GM21390 (cell line): Measurements from ENCODE around the gene ZCRB1.
"Not testable (repeated sequence)": the region's sequence is repeated elsewhere in the genome, so short reads cannot be mapped to it uniquely, and the experiment has no call there.

ENCODE experiments used
- ATAC-seq: cut with Tn5 transposase; IDR thresholded peaks from one replicate; pipeline ENCODE4 v1.9.1; 2021; ENCODE audit not compliant: unreplicated experiment

The ZCRB1 gene, protein sequence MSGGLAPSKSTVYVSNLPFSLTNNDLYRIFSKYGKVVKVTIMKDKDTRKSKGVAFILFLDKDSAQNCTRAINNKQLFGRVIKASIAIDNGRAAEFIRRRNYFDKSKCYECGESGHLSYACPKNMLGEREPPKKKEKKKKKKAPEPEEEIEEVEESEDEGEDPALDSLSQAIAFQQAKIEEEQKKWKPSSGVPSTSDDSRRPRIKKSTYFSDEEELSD

DNA sequence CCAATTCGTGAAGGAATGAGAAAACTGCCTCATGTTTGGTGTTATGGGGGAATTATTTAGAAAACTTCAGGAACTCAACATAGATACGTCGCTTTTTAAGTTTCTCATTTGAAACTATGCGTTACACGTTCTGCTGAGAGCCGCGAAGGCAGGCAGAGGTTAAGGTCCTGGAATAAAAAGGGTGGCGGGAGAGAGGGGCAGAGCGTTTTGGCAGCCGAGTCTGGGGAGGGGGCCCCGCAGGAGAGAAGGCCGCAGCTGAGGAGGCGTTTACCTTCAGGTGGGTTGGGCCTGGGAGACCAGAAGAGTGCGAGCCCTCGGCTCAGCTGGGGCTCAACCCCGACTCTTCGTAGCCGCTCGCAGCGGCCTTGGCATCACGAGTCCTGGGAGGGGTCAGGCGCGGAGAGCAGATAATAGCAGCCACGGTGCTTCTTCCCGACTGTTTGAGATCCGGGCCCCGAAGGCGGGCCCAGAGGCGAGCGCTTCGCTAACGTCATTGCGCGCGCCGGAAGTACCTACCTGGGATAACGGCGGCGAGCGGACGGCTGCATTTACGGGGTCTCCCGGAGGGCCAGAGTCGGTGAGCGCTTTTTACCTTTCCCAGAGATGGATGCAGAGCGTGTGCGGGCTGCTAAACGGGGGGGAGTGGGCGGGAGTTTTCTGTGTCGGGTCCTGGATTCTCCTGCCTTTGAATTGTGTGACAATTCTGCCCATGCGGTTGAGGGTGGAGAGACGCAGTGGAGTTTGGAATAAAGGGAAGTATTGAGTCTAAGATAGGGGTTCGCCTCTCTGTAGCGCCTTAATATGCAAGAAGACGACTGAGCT is at the start of gene ZCRB1, which contains the start of gene PPHLN1:
Gene ZCRB1, minus strand, starts transcription at position 442 of the 822 bp plus-strand sequence. CDS start 1,992 bp downstream, outside the sequence.
Gene PPHLN1, plus strand, starts transcription at position 515 of the 822 bp plus-strand sequence. CDS start 9,736 bp downstream, outside the sequence.
- ATAC-seq: peak; percentile 92

DNA sequence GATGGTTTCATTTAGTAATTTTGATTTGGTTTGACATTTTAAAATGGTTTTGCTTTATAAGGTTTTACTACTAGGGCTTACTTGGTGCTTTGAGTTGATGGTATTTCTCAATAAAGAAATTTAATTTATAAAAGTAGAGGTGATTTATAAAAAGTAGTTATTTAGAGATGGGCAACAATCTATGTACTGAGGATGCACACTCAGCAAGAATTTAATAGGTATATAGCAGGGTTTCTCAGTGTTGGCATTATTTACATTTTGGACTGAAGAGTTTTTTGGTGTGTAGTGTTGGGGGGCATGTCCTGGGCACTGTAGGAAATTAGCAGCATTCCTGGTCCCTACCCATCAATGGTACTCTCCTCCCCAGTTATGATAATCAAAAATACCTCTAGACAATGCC is 47.8 kb upstream of the ZCRB1 start:
- no peak for ATAC-seq

DNA sequence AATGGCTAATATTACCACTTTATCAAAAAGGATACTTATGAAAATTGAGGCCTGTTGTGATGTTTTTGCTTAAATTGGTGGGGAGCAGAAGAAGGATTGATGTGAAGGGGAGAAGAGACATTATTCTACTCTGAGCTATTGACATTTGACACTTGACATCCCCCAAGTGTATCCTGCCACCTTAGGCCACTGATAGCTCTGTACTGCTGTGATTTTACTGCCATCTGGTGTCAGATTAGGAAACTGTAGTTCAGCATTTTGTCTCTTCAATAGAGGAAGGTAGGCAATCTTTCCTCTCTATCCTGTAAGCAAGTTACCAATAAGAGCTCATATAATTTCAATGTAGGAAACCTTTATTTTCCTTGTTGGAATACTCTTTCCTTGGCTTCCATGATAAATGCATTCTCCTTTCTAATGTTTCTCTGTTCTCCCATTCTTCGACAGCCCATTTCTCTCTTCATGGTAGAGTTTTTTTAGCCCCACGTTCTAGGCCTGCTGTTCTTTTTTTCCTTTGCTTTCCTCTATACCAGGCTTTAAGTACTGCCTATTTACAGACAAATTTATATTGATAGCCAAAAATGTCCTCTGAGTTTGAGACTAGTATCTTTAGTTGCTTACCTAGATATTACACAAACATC is 46.4 kb upstream of the ZCRB1 start:
- peak; percentile 71 for ATAC-seq

DNA sequence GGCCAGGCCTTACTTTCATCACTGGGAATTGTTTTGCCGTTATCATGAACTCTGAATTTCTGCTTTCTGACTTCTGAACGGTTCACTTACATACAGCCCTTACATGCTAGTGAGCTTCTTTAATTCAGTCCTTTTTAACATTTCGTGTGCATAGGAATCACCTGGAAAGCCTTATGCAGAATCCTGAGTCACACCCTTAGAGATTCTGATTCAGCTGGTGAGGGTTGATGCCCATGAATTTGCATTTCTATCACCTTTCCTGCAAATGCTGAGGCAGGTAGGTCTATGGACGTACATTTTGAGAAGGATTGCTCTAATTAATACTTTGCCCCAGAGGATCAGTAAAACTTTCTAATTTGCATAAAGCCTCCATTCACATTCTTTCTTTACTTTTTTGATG is 44.1 kb upstream of the ZCRB1 start:
- no peak for ATAC-seq

DNA sequence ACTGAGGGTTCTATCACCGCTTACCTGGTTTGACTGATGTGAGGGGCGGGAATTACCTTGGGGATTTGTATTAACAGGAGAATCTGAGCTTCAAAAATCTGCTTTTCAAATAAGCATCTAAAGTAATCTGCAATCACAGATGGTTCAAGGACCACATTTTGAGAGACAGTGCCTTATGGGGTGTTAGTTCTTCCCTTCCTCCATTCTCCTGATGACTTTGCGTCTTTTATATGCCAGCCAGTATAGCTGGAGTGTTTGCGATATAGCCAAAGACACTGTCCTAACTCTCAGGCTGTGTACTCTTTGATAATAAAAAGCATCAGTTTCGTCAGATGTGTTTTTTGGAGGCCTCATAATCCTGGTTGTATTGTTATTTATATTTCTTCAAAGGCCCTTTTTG is 39.6 kb upstream of the ZCRB1 start:
- no peak for ATAC-seq

DNA sequence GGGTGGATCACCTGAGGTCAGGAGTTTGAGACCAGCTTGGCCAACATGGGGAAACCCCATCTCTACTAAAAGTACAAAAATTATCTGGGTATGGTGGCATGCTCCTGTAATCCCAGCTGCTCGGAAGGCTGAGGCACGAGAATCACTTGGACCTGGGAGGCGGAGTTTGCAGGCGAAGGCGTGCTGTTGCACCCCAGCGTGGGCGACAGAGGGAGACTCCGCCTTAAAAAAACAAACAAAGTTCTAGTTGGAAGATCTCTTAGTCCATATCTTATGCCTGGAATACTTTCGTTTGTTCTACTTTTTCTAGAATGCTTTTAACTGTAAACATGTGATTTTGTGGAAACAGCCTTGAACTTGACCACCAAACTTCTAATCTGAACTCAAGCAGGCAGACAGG is 38.8 kb upstream of the ZCRB1 start:
- ATAC-seq: no peak

DNA sequence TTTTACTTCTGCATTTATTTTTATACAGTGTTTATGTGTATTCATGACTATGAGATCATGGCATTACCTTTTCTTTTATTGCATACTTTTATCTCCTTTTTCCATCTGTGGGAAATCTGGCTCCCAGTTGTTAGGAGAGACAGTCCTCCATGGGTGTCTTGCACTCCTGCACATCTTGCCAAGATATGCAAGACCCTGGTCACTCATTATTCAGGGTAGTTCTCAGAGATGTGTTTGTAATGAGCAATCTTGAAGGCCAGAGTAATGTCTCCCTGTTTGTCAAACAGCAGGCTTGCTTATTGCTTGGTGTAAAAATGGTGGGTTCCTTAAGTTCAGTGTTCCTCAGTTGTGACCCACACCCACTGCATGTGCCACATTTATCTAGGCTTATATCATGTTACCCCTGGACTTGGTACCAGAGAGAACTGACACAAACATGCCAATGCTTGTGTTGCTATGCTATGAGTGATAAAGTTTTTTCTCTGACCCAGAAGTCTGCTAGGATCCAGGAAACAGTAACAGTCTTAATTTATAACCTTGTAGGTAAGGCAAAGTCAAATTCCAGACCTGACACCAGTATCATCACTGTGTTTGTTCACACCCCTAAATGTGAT is 36.9 kb upstream of the ZCRB1 start:
- ATAC-seq: no peak

DNA sequence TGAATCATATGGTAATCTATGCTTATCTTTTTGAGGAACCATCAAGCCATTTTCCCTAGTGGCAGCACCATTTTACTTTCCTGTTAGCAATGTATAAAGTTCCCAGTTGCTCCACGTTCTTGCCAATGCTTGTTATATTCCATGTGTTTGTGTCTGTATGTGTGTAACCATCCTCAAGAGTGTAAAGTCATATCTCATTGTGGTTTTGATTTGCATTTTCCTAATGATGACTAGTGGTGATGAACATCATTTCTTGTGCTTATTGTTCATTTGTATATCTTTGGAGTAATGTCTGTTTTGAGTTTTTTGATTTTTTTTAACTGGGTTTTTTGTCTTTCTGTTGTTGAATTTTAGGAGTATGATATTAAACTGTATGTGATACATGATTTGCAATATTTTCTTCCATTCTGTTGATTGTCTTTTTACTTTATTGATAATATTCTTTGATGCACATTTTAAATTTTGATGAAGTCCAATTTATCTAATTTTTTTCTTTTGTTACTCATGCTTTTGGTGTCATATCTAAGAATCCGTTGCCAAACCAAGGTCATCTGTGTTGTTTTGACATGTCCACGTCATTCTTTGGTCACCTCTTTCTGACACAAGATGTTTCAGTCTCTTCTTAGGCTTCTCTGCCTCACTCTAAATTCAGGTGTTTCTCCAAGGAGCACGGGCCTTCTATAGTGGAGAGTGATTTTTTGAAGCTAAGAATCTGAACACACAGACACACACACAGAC is 36.2 kb upstream of the ZCRB1 start:
- no peak for ATAC-seq

DNA sequence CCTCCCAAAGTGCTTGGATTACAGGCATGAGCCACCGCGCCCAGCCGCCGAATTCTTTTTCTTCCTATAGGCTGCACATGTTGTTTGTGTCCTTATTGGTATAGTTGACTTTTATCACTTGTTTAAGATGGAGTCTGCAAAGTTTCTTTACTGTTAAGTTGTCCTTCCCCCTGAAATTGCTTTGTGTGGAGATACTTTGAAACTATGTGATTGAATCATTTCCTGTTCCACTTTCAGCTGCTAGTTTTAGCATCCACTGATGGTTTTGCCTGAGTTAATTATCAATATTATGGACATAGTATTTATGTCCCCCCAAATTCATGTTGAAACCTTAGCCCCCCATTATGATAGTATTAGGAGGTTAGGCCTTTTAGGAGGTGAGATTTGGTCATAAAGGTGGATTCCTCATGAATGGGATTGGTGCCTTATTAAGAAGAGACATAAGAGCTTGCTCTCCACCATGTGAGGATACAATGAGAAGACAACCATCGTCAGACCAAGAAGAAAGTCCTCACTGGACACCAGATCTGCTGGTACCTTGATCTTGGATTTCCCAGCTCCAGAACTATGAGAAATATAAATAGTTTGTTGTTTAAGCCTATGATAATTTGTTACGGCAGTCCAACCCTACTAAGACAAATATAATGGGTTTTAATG is 35.0 kb upstream of the ZCRB1 start:
- ATAC-seq: peak; percentile 72

DNA sequence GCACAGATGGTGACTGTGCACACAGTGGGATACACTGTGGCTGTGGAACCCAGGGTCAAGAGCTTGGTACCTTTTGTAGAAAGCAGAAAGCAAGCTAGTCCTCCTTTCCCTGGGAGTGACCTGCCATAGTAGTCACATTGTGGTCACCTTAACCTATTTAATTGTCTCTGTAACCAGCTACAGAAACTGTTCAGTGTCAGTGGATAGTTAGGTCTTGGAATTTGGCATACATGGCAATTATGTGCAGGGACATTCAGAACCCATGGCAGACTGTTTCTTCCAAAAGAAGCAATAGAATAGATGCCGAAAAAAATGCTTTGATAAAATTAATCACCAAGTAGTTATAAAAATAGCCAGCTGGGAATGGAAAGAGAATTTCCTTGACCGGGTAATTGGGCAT is 30.4 kb upstream of the ZCRB1 start:
- no peak for ATAC-seq

DNA sequence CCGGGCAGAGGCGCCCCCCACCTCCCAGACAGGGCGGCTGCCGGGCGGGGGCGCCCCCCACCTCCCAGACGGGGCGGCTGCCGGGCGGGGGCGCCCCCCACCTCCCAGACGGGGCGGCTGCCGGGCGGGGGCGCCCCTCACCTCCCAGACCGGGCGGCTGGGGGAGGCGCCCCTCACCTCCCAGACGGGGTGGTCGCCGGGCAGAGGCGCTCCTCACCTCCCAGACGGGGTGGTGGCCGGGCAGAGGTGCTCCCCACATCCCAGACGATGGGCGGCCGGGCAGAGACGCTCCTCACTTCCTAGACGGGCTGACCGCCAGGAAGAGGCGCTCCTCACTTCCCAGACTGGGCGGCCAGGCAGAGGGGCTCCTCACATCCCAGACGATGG is 24.1 kb upstream of the ZCRB1 start:
- ATAC-seq: not testable (repeated sequence)

DNA sequence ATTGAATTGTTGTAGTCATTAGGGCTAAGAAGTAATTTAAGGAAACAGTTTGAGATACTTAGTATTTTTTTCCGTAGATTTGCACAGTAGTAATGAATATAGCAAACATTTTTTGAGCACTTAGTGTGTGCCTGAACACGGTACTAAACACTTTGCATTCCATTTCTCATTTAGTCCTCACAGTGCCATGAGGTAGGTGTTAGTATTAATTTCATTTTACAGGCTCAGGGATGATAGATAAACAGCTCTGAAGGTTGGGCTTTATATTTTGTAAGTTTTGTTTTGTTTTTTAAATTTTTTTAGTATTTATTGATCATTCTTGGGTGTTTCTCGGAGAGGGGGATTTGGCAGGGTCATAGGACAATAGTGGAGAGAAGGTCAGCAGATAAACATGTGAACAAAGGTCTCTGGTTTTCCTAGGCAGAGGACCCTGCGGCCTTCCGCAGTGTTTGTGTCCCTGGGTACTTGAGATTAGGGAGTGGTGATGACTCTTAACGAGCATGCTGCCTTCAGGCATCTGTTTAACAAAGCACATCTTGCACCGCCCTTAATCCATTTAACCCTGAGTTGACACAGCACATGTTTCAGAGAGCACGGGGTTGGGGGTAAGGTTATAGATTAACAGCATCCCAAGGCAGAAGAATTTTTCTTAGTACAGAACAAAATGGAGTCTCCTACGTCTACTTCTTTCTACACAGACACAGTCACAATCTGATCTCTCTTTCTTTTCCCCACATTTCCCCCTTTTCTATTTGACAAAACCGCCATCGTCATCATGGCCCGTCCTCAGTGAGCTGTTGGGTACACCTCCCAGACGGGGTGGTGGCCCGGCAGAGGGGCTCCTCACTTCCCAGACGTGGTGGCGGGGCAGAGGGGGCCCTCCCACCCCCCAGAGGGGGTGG is 23.5 kb upstream of the ZCRB1 start:
- not testable (repeated sequence) for ATAC-seq

DNA sequence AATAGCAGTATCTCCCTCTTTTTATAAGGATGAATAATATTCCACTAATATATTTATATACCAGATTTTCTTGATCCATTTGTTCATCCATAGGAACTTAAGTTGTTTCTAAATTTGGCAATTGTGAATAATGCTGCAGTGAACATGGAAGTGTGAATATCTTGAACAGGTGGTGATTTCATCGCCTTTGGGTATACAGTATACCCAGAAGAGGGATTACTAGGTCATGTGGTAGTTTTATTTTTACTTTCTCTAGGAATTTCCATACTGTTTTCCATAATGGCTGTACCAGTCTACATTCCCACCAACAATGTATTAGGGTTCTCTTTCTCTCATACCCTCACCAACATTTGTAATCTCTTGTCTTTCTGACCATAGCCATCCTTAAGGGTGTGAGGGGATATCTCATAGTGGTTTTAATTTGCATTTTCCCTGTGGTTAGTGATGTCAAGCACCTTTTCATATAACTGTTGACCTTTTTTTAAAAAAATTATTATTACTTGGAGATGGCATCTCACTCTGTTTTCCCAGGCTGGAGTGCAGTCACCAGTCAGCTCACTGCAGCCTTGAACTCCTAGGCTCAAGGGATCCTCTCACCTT is 20.6 kb upstream of the ZCRB1 start:
- ATAC-seq: no peak

DNA sequence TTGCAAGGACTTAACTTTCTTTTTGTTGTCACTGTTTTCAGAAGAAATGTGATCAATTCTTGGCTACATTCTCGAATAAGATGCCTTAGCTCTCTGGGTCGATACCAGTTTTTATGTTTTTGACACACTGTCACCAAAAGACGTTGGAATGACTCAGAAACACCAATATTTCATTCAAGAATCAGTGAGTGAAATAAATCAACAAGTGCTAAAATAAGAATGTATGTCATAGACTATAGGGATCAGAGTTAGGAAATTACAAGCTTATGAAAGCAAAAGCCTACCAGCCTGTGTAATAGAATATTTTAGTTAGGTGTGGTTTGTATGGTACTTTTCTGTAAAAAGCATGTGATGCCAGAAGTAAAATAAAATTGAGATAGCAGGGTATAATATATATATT is 17.8 kb upstream of the ZCRB1 start:
- ATAC-seq: no peak

DNA sequence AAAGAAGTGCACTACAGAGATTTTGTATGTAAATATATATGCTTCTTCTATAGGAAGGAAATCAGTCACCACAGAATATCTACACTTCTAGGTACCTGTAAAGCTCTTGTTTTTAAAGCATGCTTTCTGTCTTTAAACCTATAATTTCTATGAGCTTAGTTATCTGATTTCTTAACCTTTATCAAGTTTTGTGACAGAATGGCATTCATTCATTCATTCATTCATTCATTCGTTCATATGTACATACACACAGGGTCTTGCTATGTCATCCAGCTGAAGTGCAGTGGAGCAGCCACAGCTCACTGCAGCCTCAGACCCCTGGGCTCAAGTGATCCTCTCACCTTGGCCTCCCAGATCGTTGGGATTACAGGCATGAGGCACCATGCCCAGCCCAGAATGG is 16.1 kb upstream of the ZCRB1 start:
- no peak for ATAC-seq

DNA sequence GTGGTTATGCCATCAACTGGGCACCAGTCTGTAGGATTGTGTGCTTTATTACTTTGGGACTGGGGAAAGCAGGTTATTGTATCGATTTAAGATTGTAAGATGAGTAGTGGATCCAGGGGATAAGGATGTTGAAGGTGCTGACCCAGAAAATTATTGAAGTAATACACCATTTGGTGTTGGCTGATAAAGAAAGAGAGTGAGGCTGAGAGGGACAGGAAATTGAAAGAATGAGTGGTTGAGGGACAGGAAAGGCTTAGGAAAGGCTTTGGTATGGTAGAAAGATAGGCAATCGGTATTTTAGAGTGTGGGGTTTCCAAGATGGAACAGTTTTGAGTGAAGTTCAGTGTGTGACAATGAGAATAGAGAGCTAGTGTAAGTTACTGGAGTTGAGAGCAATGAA is 12.4 kb upstream of the ZCRB1 start:
- ATAC-seq: no peak

DNA sequence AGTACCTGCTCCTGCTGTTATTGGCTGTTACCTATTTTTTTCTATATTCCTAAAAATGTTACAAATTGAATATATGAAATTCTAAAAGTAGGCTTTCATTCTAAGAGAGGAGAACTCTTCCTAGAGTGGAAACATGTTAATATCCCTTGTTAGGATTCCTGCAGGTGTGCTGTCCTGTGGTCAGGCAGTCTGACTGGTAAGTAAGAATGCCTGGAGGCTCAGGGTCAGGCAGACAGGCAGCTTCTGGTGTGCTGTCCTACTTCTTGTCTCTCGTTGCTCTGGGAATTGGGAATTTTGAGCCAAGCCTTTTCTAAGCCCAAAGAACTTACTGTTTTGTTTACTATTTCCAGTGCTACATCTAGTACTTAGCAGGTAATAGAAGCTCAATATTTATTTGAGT is 10.4 kb upstream of the ZCRB1 start:
- ATAC-seq: no peak

DNA sequence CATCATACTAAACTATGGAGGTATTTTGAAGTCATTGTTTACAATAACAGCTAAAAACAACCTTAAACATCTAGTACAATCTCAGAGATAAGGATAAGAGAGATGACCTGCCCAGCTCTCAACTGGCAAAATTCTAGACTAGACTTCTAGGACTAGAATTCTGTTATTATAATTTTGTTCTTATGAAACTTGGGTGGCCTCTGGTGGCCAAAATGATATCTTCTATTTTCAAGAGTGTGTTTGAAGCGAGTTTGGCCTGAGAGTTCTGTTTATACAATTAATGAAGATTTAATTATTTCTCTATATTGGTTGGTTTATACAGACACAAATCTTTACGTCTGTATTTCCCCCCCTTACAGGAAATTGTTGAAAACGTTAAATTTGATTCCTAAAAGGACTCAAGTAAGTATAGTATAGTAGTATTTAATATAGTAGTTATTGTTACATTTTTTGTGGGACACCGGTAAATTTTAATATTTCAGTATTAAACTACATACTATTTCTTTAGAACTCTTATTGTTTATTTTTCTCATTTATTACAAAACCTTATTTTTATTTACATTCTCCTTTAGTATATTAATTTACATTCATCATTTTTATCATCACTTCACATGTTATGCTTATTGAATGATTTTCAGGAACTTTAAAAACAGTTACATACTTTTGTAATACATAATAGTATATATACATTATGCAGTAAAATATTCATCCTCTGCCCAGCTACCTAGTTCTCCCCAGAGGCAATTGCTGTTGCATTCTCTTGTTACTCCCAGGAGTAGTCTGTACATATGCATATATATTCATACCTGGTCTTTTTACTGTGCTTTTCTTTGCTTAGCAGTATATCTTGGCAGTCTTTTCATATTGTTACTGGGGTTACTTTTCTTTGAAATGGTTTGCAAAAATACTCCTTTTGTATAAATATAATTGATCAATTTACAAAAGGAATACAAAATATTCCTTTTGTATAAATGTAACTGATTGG is 6.7 kb upstream of the ZCRB1 start:
- ATAC-seq: peak; percentile 66
